ENCODE results near the gene ADGRL3.

The ADGRL3 gene

GRCh38 chr4:61277785-61278760 lies 77.9 kb downstream of the ADGRL3 start:
- no peak overlapping the region for H3K4me3 ChIP-seq (ENCODE audit: control insufficient read depth, low read depth, low read length)
- no peak for TF ChIP-seq CTCF (IDR thresholded peaks at IDR 0.05; ENCODE audit: control insufficient read depth, insufficient read depth, low read depth, low read length, missing control alignments)
- DNase-seq (ENCODE audit: low read depth) = no peak

GRCh38 chr4:61292322-61292721 lies 92.2 kb downstream of the ADGRL3 start:
- no peak for TF ChIP-seq CTCF (IDR thresholded peaks at IDR 0.05; ENCODE audit: control insufficient read depth, insufficient read depth, low read depth, low read length, missing control alignments)
- H3K4me3 ChIP-seq (ENCODE audit: control insufficient read depth, low read depth, low read length) = no peak overlapping the region
- DNase-seq (ENCODE audit: low read depth) = no peak

GRCh38 chr4:61293707-61294400 lies 93.7 kb downstream of the ADGRL3 start:
- no peak for TF ChIP-seq CTCF (IDR thresholded peaks at IDR 0.05; ENCODE audit: control insufficient read depth, insufficient read depth, low read depth, low read length, missing control alignments)
- H3K4me3 ChIP-seq (ENCODE audit: control insufficient read depth, low read depth, low read length) = no peak overlapping the region
- DNase-seq (ENCODE audit: low read depth) = no peak

- H3K4me3 ChIP-seq (ENCODE audit: control insufficient read depth, low read depth, low read length) = no peak overlapping the region
- no peak for TF ChIP-seq CTCF (IDR thresholded peaks at IDR 0.05; ENCODE audit: control insufficient read depth, insufficient read depth, low read depth, low read length, missing control alignments)
- no peak for DNase-seq (ENCODE audit: low read depth)
These were observed 94.8 kb downstream of the ADGRL3 start for GRCh38 chr4:61294936-61295335.

- no peak overlapping the region for H3K4me3 ChIP-seq (ENCODE audit: control insufficient read depth, low read depth, low read length)
- TF ChIP-seq CTCF (IDR thresholded peaks at IDR 0.05; ENCODE audit: control insufficient read depth, insufficient read depth, low read depth, low read length, missing control alignments) = no peak
- no peak for DNase-seq (ENCODE audit: low read depth)
These were observed 96.0 kb downstream of the ADGRL3 start for GRCh38 chr4:61296144-61296543.

- no peak overlapping the region for H3K4me3 ChIP-seq (ENCODE audit: control insufficient read depth, low read depth, low read length)
- TF ChIP-seq CTCF (IDR thresholded peaks at IDR 0.05; ENCODE audit: control insufficient read depth, insufficient read depth, low read depth, low read length, missing control alignments) = no peak
- no peak for DNase-seq (ENCODE audit: low read depth)
These were observed 98.1 kb downstream of the ADGRL3 start for GRCh38 chr4:61298178-61298740.
